ENCODE data around the gene MIS18BP1.
"Not testable (repeated sequence)": the region's sequence is repeated elsewhere in the genome, so short reads cannot be mapped to it uniquely, and the experiment has no call there.

The MIS18BP1 gene

GRCh38 chr14:45253070-45253753, at the start of gene MIS18BP1:
MIS18BP1 (minus strand) TSS chr14:45253202; CDS start chr14:45247286, 5,916 bp downstream.
- Histone ChIP-seq H3K4me1 (ENCODE audit: control insufficient read depth, insufficient read depth, low read length) (no peaks in the 10 kb centered on the region), H3K36me3 (ENCODE audit: control insufficient read depth, insufficient read depth, low read length) (no peaks in the 10 kb centered on the region), H3K9ac (ENCODE audit: low read length) (peak within 1 kb of the TSS; percentile 76), H3K4me3 (ENCODE audit: low read length) (peak within 1 kb of the TSS; percentile 76), H3K27me3 (ENCODE audit: control insufficient read depth, insufficient read depth, low read length) (no peaks in the 10 kb centered on the region), H3K9me3 (ENCODE audit: control insufficient read depth, low read length) (no peaks in the 10 kb centered on the region)

GRCh38 chr14:45298423-45299117, 45.6 kb upstream of the MIS18BP1 start:
- Histone ChIP-seq H3K9me3 (ENCODE audit: control insufficient read depth, low read length) (no peaks in the 10 kb centered on the region), H3K4me1 (ENCODE audit: control insufficient read depth, insufficient read depth, low read length) (no peaks in the 10 kb centered on the region), H3K27me3 (ENCODE audit: control insufficient read depth, insufficient read depth, low read length) (no peaks in the 10 kb centered on the region), H3K9ac (ENCODE audit: low read length) (no peak overlapping the region), H3K4me3 (ENCODE audit: low read length) (no peak overlapping the region), H3K36me3 (ENCODE audit: control insufficient read depth, insufficient read depth, low read length) (no peaks in the 10 kb centered on the region)

GRCh38 chr14:45294796-45295195, 41.8 kb upstream of the MIS18BP1 start:
- not testable (repeated sequence) for H3K4me3 ChIP-seq (ENCODE audit: low read length); H3K9me3 ChIP-seq (ENCODE audit: control insufficient read depth, low read length); H3K36me3 ChIP-seq (ENCODE audit: control insufficient read depth, insufficient read depth, low read length); H3K4me1 ChIP-seq (ENCODE audit: control insufficient read depth, insufficient read depth, low read length); H3K9ac ChIP-seq (ENCODE audit: low read length); H3K27me3 ChIP-seq (ENCODE audit: control insufficient read depth, insufficient read depth, low read length)

- no peaks in the 10 kb centered on the region for H3K27me3 ChIP-seq (ENCODE audit: control insufficient read depth, insufficient read depth, low read length)
- no peaks in the 10 kb centered on the region for H3K36me3 ChIP-seq (ENCODE audit: control insufficient read depth, insufficient read depth, low read length)
- H3K9me3 ChIP-seq (ENCODE audit: control insufficient read depth, low read length) = no peaks in the 10 kb centered on the region
- H3K4me1 ChIP-seq (ENCODE audit: control insufficient read depth, insufficient read depth, low read length) = no peaks in the 10 kb centered on the region
- H3K4me3 ChIP-seq (ENCODE audit: low read length) = no peak overlapping the region
- no peak overlapping the region for H3K9ac ChIP-seq (ENCODE audit: low read length)
These were observed 37.5 kb upstream of the MIS18BP1 start for GRCh38 chr14:45290547-45290946.

GRCh38 chr14:45287610-45288009, 34.6 kb upstream of the MIS18BP1 start:
- H3K4me1 ChIP-seq (ENCODE audit: control insufficient read depth, insufficient read depth, low read length) = no peaks in the 10 kb centered on the region
- no peaks in the 10 kb centered on the region for H3K9me3 ChIP-seq (ENCODE audit: control insufficient read depth, low read length)
- no peak overlapping the region for H3K4me3 ChIP-seq (ENCODE audit: low read length)
- H3K36me3 ChIP-seq (ENCODE audit: control insufficient read depth, insufficient read depth, low read length) = no peaks in the 10 kb centered on the region
- no peak overlapping the region for H3K9ac ChIP-seq (ENCODE audit: low read length)
- no peaks in the 10 kb centered on the region for H3K27me3 ChIP-seq (ENCODE audit: control insufficient read depth, insufficient read depth, low read length)

- no peaks in the 10 kb centered on the region for H3K9me3 ChIP-seq (ENCODE audit: control insufficient read depth, low read length)
- no peaks in the 10 kb centered on the region for H3K4me1 ChIP-seq (ENCODE audit: control insufficient read depth, insufficient read depth, low read length)
- H3K4me3 ChIP-seq (ENCODE audit: low read length) = no peak overlapping the region
- no peak overlapping the region for H3K9ac ChIP-seq (ENCODE audit: low read length)
- H3K27me3 ChIP-seq (ENCODE audit: control insufficient read depth, insufficient read depth, low read length) = no peaks in the 10 kb centered on the region
- H3K36me3 ChIP-seq (ENCODE audit: control insufficient read depth, insufficient read depth, low read length) = no peaks in the 10 kb centered on the region
These were observed 31.8 kb upstream of the MIS18BP1 start for GRCh38 chr14:45284802-45285201.

GRCh38 chr14:45281731-45282400, 28.9 kb upstream of the MIS18BP1 start:
- not testable (repeated sequence) for H3K4me1 ChIP-seq (ENCODE audit: control insufficient read depth, insufficient read depth, low read length); H3K4me3 ChIP-seq (ENCODE audit: low read length); H3K36me3 ChIP-seq (ENCODE audit: control insufficient read depth, insufficient read depth, low read length); H3K9ac ChIP-seq (ENCODE audit: low read length); H3K27me3 ChIP-seq (ENCODE audit: control insufficient read depth, insufficient read depth, low read length); H3K9me3 ChIP-seq (ENCODE audit: control insufficient read depth, low read length)

- Histone ChIP-seq H3K36me3 (ENCODE audit: control insufficient read depth, insufficient read depth, low read length) (no peaks in the 10 kb centered on the region), H3K9ac (ENCODE audit: low read length) (no peak overlapping the region), H3K27me3 (ENCODE audit: control insufficient read depth, insufficient read depth, low read length) (no peaks in the 10 kb centered on the region), H3K4me3 (ENCODE audit: low read length) (no peak overlapping the region), H3K4me1 (ENCODE audit: control insufficient read depth, insufficient read depth, low read length) (no peaks in the 10 kb centered on the region), H3K9me3 (ENCODE audit: control insufficient read depth, low read length) (no peaks in the 10 kb centered on the region)
These were observed 19.0 kb upstream of the MIS18BP1 start for GRCh38 chr14:45271858-45272537.

GRCh38 chr14:45270031-45270430, 17.0 kb upstream of the MIS18BP1 start:
- H3K9me3 ChIP-seq (ENCODE audit: control insufficient read depth, low read length) = no peaks in the 10 kb centered on the region
- no peaks in the 10 kb centered on the region for H3K36me3 ChIP-seq (ENCODE audit: control insufficient read depth, insufficient read depth, low read length)
- H3K27me3 ChIP-seq (ENCODE audit: control insufficient read depth, insufficient read depth, low read length) = no peaks in the 10 kb centered on the region
- H3K4me1 ChIP-seq (ENCODE audit: control insufficient read depth, insufficient read depth, low read length) = no peaks in the 10 kb centered on the region
- no peak overlapping the region for H3K9ac ChIP-seq (ENCODE audit: low read length)
- H3K4me3 ChIP-seq (ENCODE audit: low read length) = no peak overlapping the region

GRCh38 chr14:45267071-45267470, 14.1 kb upstream of the MIS18BP1 start:
- Histone ChIP-seq H3K4me3 (ENCODE audit: low read length) (no peak overlapping the region), H3K4me1 (ENCODE audit: control insufficient read depth, insufficient read depth, low read length) (no peaks in the 10 kb centered on the region), H3K27me3 (ENCODE audit: control insufficient read depth, insufficient read depth, low read length) (no peaks in the 10 kb centered on the region), H3K9me3 (ENCODE audit: control insufficient read depth, low read length) (no peaks in the 10 kb centered on the region), H3K9ac (ENCODE audit: low read length) (no peak overlapping the region), H3K36me3 (ENCODE audit: control insufficient read depth, insufficient read depth, low read length) (no peaks in the 10 kb centered on the region)

GRCh38 chr14:45262637-45263036, 9.6 kb upstream of the MIS18BP1 start:
- no peak overlapping the region for H3K9ac ChIP-seq (ENCODE audit: low read length)
- H3K4me1 ChIP-seq (ENCODE audit: control insufficient read depth, insufficient read depth, low read length) = no peaks in the 10 kb centered on the region
- H3K27me3 ChIP-seq (ENCODE audit: control insufficient read depth, insufficient read depth, low read length) = no peaks in the 10 kb centered on the region
- no peak overlapping the region for H3K4me3 ChIP-seq (ENCODE audit: low read length)
- no peaks in the 10 kb centered on the region for H3K9me3 ChIP-seq (ENCODE audit: control insufficient read depth, low read length)
- no peaks in the 10 kb centered on the region for H3K36me3 ChIP-seq (ENCODE audit: control insufficient read depth, insufficient read depth, low read length)

GRCh38 chr14:45261209-45261608, 8.2 kb upstream of the MIS18BP1 start:
- Histone ChIP-seq H3K27me3 (ENCODE audit: control insufficient read depth, insufficient read depth, low read length) (no peaks in the 10 kb centered on the region), H3K9ac (ENCODE audit: low read length) (no peak overlapping the region), H3K4me3 (ENCODE audit: low read length) (no peak overlapping the region), H3K4me1 (ENCODE audit: control insufficient read depth, insufficient read depth, low read length) (no peaks in the 10 kb centered on the region), H3K9me3 (ENCODE audit: control insufficient read depth, low read length) (no peaks in the 10 kb centered on the region), H3K36me3 (ENCODE audit: control insufficient read depth, insufficient read depth, low read length) (no peaks in the 10 kb centered on the region)

All from mucosa of stomach (tissue), 1 donor.